AG10803 (cell line): ENCODE measurements around the gene IGSF1.
"Not testable (repeated sequence)": the region's sequence is repeated elsewhere in the genome, so short reads cannot be mapped to it uniquely, and the experiment has no call there.

ENCODE experiments used
- DNase-seq: peaks from one replicate; pipeline ENCODE4 v3.0.0; 2010; ENCODE audit warnings: low read depth
- H3K4me3 ChIP-seq: 2 replicates; pipeline ENCODE4 v1.5.1; 2011; ENCODE audit warnings: mild to moderate bottlenecking, low read length, control low read depth
- CTCF ChIP-seq: conservative IDR thresholded peaks from 2 replicates; pipeline ENCODE4 v1.5.1; 2011; ENCODE audit warnings: mild to moderate bottlenecking, low read length, control low read depth, inconsistent platforms

IGSF1 gene

GRCh38 chrX:131257367-131257766, 31.7 kb downstream of the IGSF1 start:
- TF ChIP-seq CTCF = no peak
- no peak overlapping the region for H3K4me3 ChIP-seq
- DNase-seq = no peak

GRCh38 chrX:131250984-131251738, 37.9 kb downstream of the IGSF1 start:
- not testable (repeated sequence) for H3K4me3 ChIP-seq, DNase-seq

GRCh38 chrX:131239057-131239456, 50.0 kb downstream of the IGSF1 start:
- TF ChIP-seq CTCF = no peak
- DNase-seq = no peak

GRCh38 chrX:131237363-131237762, 51.7 kb downstream of the IGSF1 start:
- TF ChIP-seq CTCF = no peak
- DNase-seq = no peak
- no peak overlapping the region for H3K4me3 ChIP-seq

More at GRCh38 chrX:131239057-131239456, 50.0 kb downstream of the IGSF1 start:
- H3K4me3 ChIP-seq = no peak overlapping the region

- H3K4me3 ChIP-seq = no peak overlapping the region
- DNase-seq = no peak
- TF ChIP-seq CTCF = no peak
These were observed 53.1 kb downstream of the IGSF1 start for GRCh38 chrX:131235768-131236545.

GRCh38 chrX:131227608-131228007, 61.5 kb downstream of the IGSF1 start:
- no peak overlapping the region for H3K4me3 ChIP-seq
- DNase-seq = no peak
- no peak for TF ChIP-seq CTCF

- no peak overlapping the region for H3K4me3 ChIP-seq
- no peak for DNase-seq
- TF ChIP-seq CTCF = no peak
These were observed 62.5 kb downstream of the IGSF1 start for GRCh38 chrX:131226591-131226990.
